Measurements from ENCODE around the gene PARK7.
A peak's percentile ranks its signal among the peaks of the same experiment; 100 is the strongest.
"Not testable (repeated sequence)": the region's sequence is repeated elsewhere in the genome, so short reads cannot be mapped to it uniquely, and the experiment has no call there.

PARK7 gene

GRCh38 chr1:7960867-7961215, 670 bp upstream of the PARK7 start:
- no peak for DNase-seq (ENCODE audit: low read depth)
- no peak for TF ChIP-seq CTCF (IDR thresholded peaks at IDR 0.05; ENCODE audit: insufficient read depth, low read depth, low read length, missing control alignments)
- H3K4me3 ChIP-seq (ENCODE audit: low read depth, low read length), result peak overlapping the region; percentile 98

- no peak for TF ChIP-seq CTCF (IDR thresholded peaks at IDR 0.05; ENCODE audit: insufficient read depth, low read depth, low read length, missing control alignments)
- no peak for DNase-seq (ENCODE audit: low read depth)
- H3K4me3 ChIP-seq (ENCODE audit: low read depth, low read length), result peak overlapping the region; percentile 72
Observed at GRCh38 chr1:7962014-7962335, 464 bp downstream of the PARK7 start.

GRCh38 chr1:7962636-7963377, 1.3 kb downstream of the PARK7 start:
- H3K4me3 ChIP-seq (ENCODE audit: low read depth, low read length), result peak overlapping the region; percentile 72
- no peak for TF ChIP-seq CTCF (IDR thresholded peaks at IDR 0.05; ENCODE audit: insufficient read depth, low read depth, low read length, missing control alignments)
- DNase-seq (ENCODE audit: low read depth), result peak; percentile 27

GRCh38 chr1:7963378-7963730, 1.8 kb downstream of the PARK7 start:
- not testable (repeated sequence) for DNase-seq (ENCODE audit: low read depth); H3K4me3 ChIP-seq (ENCODE audit: low read depth, low read length)

GRCh38 chr1:7963841-7964240, 2.3 kb downstream of the PARK7 start:
- DNase-seq (ENCODE audit: low read depth), result not testable (repeated sequence)

GRCh38 chr1:7964476-7964875, 3.0 kb downstream of the PARK7 start:
- no peak for DNase-seq (ENCODE audit: low read depth)
- no peak overlapping the region for H3K4me3 ChIP-seq (ENCODE audit: low read depth, low read length)
- TF ChIP-seq CTCF (IDR thresholded peaks at IDR 0.05; ENCODE audit: insufficient read depth, low read depth, low read length, missing control alignments), result no peak

More at GRCh38 chr1:7963841-7964240, 2.3 kb downstream of the PARK7 start:
- H3K4me3 ChIP-seq (ENCODE audit: low read depth, low read length), result not testable (repeated sequence)

- DNase-seq (ENCODE audit: low read depth), result no peak
- no peak for TF ChIP-seq CTCF (IDR thresholded peaks at IDR 0.05; ENCODE audit: insufficient read depth, low read depth, low read length, missing control alignments)
- H3K4me3 ChIP-seq (ENCODE audit: low read depth, low read length), result no peak overlapping the region
Observed at GRCh38 chr1:7967196-7967595, 5.7 kb downstream of the PARK7 start.

GRCh38 chr1:7967651-7968050, 6.1 kb downstream of the PARK7 start:
- TF ChIP-seq CTCF (IDR thresholded peaks at IDR 0.05; ENCODE audit: insufficient read depth, low read depth, low read length, missing control alignments), result no peak
- no peak for DNase-seq (ENCODE audit: low read depth)
- no peak overlapping the region for H3K4me3 ChIP-seq (ENCODE audit: low read depth, low read length)
